Iris pigment epithelial cell (primary cell): Measurements from ENCODE around the gene RNU11.
"Not testable (repeated sequence)": the region's sequence is repeated elsewhere in the genome, so short reads cannot be mapped to it uniquely, and the experiment has no call there.

Experiments used
- DNase-seq: peaks from one replicate; pipeline ENCODE4 v3.0.0-alpha.2; 2011; ENCODE audit warnings: low read depth

RNU11 gene

DNA sequence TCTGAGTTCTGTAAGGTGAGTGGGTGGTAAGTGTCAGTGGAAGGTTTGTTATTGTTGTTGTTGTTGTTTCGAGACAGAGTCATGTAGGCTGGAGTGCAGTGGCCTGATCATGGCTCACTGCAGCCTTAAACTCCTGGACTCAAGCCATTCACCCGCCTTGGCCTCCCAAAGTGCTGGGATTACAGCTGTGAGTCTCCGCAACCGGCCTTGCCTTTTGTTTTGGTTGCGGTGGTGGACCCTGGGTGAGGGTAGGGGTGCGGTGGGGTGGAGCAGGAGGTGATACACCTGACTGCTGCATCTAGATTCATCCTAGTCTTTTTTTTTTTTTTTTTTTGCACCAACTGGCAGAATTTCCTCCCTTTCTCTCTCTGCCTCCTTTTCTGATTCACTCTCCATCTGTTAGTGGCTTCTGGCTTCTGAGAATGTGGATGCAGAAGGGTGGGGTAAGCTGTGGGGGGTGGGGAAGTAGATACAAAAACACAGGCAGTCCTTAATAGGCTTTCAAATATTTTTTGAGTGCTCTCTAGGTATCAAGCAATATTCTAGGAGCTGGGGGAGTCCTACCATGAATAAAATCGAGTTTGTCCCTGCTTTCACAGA, 15.6 kb downstream of the RNU11 start:
- DNase-seq, result no peak

DNA sequence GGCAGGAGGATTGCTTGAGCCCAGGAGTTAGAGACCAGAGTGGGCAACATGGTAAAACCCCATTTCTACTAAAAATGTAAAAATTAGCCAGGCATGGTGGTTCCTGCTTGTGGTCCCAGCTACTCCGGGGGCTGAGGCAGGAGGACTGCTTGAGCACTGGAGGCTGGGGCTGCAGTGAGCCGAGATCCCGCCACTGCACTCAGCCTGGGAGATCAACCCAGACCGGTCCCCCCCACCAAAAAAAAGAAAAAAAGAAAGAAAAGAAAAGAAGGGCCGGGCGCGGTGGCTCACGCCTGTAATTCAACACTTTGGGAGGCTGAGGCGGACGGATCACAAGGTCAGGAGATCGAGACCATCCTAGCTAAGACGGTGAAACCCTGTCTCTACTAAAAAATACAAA, 18.4 kb downstream of the RNU11 start:
- DNase-seq, result no peak

DNA sequence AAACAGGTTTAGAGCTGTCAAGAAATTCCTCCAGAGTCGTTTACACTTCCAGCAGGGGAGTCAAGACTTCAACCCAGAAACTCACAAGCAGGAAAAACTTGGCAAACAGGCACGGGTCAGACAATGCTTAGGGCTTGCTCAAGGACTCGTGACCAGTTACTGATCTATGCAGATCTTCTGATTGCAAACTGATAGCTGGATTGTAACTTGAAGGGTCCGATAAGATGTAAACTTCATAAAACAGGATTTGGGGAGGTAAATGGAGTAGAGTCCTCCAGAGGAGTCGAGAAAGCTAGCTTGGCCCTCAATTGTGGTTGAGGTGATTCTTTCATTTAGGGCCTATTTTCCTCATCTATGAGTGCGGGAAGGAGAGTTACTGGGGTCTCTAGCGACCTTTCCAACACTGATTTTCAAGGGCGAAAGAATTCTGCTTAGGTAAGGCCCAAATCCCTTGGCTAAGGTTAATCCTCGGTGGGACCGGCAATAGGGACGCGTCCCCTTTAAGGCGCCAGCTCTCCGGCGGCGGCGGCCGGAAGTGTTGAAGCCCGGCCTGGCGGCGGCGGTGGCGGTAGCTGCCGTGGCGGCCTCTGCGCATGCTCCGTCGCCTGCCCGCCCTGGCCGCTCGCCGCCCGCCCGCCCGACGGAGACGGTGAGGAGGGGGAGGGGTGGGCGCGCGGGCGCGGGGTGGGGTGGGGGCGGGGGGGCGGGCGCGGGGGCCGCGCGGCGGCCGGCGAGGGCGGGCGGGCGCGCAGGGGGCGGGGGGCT, 20.0 kb downstream of the RNU11 start, which contains the start of gene GMEB1:
GMEB1 (plus strand) TSS at position 594 of the 765 bp plus-strand sequence. CDS start 14,829 bp downstream, outside the sequence.
- peak; percentile 83 for DNase-seq

- peak; percentile 44 for DNase-seq
These were observed 20.7 kb downstream of the RNU11 start for GRCh38 chr1:28668956-28669723.

GRCh38 chr1:28671254-28671780, 22.9 kb downstream of the RNU11 start:
- DNase-seq, result no peak

GRCh38 chr1:28672971-28673370, 24.6 kb downstream of the RNU11 start:
- not testable (repeated sequence) for DNase-seq

- no peak for DNase-seq
These were observed 27.5 kb downstream of the RNU11 start for GRCh38 chr1:28675924-28676257.

DNA sequence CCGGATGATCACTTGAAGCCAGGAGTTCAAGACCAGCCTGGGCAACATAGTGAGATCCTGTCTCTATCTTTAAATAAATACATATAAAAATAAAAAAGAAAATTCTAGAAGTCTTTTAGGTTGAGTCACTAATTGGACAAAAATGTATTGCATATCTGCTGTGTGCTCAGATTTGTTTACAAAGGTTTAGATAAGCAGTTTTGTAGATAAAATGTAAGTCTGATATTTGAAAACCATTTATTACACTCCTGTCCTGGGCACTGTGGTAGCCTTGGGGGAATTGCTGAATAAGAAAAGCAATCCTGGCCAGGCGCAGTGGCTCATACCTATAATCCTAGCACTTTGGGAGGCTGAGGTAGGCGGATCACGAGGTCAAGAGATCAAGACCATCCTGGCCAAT, 31.8 kb downstream of the RNU11 start:
- peak; percentile 31 for DNase-seq

DNA sequence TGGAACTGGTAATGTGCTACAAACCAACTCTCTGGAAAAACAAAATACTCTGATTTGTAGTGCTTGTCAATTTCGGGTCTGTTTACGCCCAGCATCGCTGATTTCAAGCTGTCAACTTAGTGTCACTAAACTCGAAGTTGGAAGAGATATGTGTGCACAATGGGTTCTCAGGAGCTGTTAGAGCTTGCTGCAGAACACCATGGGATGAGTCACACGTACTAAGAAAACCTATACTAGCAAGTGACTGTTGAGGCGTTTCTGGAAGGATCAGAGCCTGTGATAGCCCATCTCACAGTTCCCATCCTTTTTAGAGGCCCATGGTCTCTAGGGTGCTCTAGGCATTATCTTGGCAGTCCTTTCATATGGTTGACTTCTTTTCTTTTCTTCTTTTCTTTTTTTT, 34.4 kb downstream of the RNU11 start:
- DNase-seq, result peak; percentile 47

DNA sequence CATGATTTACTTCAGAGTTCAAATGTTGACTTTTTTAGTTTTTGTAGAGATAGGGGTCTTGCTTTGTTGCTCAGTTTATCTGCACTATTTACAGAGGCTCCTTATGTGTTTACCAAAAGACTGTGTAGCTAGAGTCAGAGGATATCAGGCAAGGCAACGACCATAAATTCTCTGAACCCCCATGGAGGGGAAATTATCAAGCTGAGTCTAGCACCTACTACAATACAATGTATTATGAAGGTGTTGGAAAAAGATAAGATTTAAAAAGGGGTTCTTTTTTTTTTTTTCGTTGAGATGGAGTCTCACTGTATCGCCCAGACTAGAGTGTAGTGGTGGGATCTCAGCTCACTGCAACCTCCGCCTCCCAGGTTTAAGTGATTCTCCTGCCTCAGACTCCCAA, 36.5 kb downstream of the RNU11 start:
- no peak for DNase-seq

- DNase-seq, result not testable (repeated sequence)
These were observed 43.2 kb downstream of the RNU11 start for GRCh38 chr1:28691627-28692026.
